ENCODE measurements around the gene MID1IP1. TPM values are rescaled to one million over a fixed set of nuclear protein-coding genes. Genes with fewer than 3 reads are reported as not detected.
A peak's percentile ranks its signal among the peaks of the same experiment; 100 is the strongest.

The MID1IP1 gene
- total and polyA plus RNA-seq, 8 donors = 16.7 to 69.3 (median 49.7) TPM

DNA sequence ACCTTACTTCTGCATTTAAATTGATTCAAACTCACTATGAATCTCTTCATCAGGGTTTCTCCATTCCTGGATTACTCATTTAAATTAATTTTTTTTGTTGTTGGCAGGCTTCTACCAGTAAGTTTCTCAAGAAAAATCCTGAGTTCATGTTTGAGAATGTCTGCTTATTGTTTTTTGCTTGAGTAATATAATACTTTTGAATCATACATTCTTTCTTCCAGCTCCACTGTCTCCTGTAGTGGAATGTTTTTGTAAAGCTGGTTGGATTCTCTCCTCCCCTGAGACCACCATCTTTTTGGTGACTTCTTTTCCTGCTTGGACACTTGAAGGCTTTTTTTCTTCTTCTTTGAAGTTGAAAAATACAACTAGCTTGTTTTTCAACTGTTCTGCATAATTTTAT, 4.3 kb upstream of the MID1IP1 start:
- TF ChIP-seq EP300 (IDR thresholded peaks at IDR 0.05) = no peak
- TF ChIP-seq, protein P1, sequence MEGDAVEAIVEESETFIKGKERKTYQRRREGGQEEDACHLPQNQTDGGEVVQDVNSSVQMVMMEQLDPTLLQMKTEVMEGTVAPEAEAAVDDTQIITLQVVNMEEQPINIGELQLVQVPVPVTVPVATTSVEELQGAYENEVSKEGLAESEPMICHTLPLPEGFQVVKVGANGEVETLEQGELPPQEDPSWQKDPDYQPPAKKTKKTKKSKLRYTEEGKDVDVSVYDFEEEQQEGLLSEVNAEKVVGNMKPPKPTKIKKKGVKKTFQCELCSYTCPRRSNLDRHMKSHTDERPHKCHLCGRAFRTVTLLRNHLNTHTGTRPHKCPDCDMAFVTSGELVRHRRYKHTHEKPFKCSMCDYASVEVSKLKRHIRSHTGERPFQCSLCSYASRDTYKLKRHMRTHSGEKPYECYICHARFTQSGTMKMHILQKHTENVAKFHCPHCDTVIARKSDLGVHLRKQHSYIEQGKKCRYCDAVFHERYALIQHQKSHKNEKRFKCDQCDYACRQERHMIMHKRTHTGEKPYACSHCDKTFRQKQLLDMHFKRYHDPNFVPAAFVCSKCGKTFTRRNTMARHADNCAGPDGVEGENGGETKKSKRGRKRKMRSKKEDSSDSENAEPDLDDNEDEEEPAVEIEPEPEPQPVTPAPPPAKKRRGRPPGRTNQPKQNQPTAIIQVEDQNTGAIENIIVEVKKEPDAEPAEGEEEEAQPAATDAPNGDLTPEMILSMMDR (IDR thresholded peaks at IDR 0.05) = no peak
- TF ChIP-seq POLR2AphosphoS5 (IDR thresholded peaks at IDR 0.05) = no peak
- TF ChIP-seq POLR2A (IDR thresholded peaks at IDR 0.05) = no peak
- Histone ChIP-seq H3K36me3 (no peaks in the 10 kb centered on the region), H3K27me3 (peaks cover 0 to 7% (median 0%) of the 10 kb centered on the region in 3 donors), H3K9me3 (no peaks in the 10 kb centered on the region), H3K27ac (no peak overlapping the region), H3K4me1 (peaks cover 0 to 6% (median 6%) of the 10 kb centered on the region in 4 donors), H3K4me3 (no peak overlapping the region)
- intact Hi-C loops (cut with DNase I; ENCODE audit: low total_unique reads) = no loop called here
- no peak for DNase-seq

DNA sequence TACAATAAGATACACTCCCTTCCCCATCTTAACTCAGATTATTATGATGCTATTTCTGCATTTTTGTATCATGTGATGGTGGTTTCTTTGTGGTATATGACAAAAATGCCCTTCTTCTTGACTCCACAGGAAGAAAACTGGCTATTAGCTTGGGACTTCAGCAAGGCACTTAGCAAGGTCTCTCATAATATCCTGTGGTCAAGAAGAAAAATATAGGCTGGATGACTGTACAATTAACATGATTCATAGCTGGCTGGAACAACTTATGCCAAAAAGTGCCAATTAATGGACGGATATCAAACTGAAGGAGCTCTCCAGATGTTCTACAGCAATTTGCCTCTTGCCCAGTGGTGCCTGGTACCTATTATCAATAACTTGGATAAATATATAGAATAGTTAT, 2.3 kb upstream of the MID1IP1 start:
- intact Hi-C loops (cut with DNase I; ENCODE audit: low total_unique reads) = no loop called here
- Histone ChIP-seq H3K9me3 (no peaks in the 10 kb centered on the region), H3K36me3 (no peaks in the 10 kb centered on the region), H3K4me1 (peaks cover 0 to 20% (median 9%) of the 10 kb centered on the region in 4 donors), H3K27ac (no peak overlapping the region), H3K27me3 (peaks cover 0 to 7% (median 0%) of the 10 kb centered on the region in 3 donors), H3K4me3 (no peak overlapping the region)
- TF ChIP-seq POLR2A (IDR thresholded peaks at IDR 0.05) (no peak), POLR2AphosphoS5 (IDR thresholded peaks at IDR 0.05) (no peak), EP300 (IDR thresholded peaks at IDR 0.05) (no peak)
- TF ChIP-seq, protein P1 (IDR thresholded peaks at IDR 0.05) = no peak
- WGBS, 5 donors = 52 to 94% (median 78%) methylated on average over 1 of the region's 1 CpG
- no peak for DNase-seq

DNA sequence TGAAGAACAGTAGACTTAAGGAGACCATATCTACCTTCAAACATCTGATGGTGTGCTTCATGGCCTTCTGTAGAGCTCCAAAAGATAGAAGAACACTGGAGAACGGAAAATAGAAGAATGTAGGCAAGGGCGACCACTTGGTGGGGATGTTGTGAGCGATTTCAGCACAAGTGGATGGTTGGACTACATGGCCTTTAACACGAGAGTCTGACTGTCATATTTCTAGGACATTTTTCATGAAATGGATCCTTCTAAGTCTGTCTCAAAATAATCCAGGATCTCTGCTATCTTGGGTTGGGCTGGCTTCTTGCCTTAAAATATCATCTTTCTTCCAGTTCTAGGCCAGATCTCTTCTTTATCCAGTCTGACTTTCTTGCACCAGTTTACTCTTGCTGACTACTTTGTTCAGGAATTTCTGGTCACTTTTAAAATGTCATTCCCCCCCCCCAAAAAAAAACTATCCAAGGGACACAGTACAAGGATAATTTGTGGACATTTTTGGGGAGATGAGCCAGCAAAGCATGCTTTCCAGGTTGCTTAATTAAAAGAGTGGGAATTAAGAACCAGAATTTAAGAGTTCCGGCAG, 1.2 kb upstream of the MID1IP1 start:
- WGBS, 5 donors = 70 to 76% (median 72%) methylated on average over 5 of the region's 5 CpGs
- Histone ChIP-seq H3K4me1 (peaks cover 0 to 20% (median 9%) of the 10 kb centered on the region in 4 donors), H3K36me3 (no peaks in the 10 kb centered on the region), H3K27ac (no peak overlapping the region), H3K4me3 (no peak overlapping the region), H3K27me3 (peaks cover 0 to 7% (median 0%) of the 10 kb centered on the region in 3 donors), H3K9me3 (peaks cover 0 to 3% (median 0%) of the 10 kb centered on the region in 4 donors)
- intact Hi-C loops (cut with DNase I; ENCODE audit: low total_unique reads) = no loop called here
- TF ChIP-seq, protein P1 (IDR thresholded peaks at IDR 0.05) = no peak
- no peak for TF ChIP-seq EP300 (IDR thresholded peaks at IDR 0.05)
- no peak for TF ChIP-seq POLR2AphosphoS5 (IDR thresholded peaks at IDR 0.05)
- no peak for TF ChIP-seq POLR2A (IDR thresholded peaks at IDR 0.05)
- DNase-seq = peak in 1 of 2 donors; percentile 46

DNA sequence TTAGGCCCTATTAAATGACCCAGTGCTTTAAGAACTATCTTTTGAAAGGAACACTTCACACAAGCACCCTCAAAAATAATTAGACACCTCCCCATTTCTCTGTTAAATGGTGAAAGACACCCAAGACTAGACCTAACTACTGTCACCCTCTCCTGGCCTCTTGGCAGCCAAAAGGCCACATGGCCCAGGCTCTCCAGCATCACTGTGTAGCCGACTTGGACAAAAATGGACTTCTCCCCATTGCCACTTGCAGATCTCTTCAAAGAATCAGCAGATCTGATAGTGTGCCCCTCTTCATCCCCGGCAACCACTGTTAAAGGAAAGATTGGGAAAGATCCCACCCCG, 2.0 kb downstream of the MID1IP1 start:
- TF ChIP-seq POLR2AphosphoS5 (IDR thresholded peaks at IDR 0.05) = no peak
- TF ChIP-seq, protein P1 (IDR thresholded peaks at IDR 0.05) = no peak
- no peak for TF ChIP-seq EP300 (IDR thresholded peaks at IDR 0.05)
- TF ChIP-seq POLR2A (IDR thresholded peaks at IDR 0.05) = no peak
- intact Hi-C loops (cut with DNase I; ENCODE audit: low total_unique reads) = no loop called here
- peak overlapping the region; percentile 58 to 72 (median 67) for H3K4me3 ChIP-seq
- no peak for DNase-seq
- H3K9me3 ChIP-seq = peaks cover 0 to 5% (median 0%) of the 10 kb centered on the region in 4 donors
- whole genome bisulfite sequencing, 5 donors = 6 to 55% (median 40%) methylated on average over 1 to 3 of the region's 3 CpGs
- peaks cover 0 to 7% (median 0%) of the 10 kb centered on the region in 3 donors for H3K27me3 ChIP-seq
- H3K36me3 ChIP-seq = no peaks in the 10 kb centered on the region
- H3K4me1 ChIP-seq = peaks cover 0 to 38% (median 21%) of the 10 kb centered on the region in 4 donors
- peak overlapping the region; percentile 93 to 95 (median 94) for H3K27ac ChIP-seq
